Measurements from ENCODE around the gene MACROD2.

GRCh38 chr20:14235355-14235754 is 240.0 kb downstream of the MACROD2 start:
- TF ChIP-seq CTCF (IDR thresholded peaks at IDR 0.05) = no peak
- no peak for TF ChIP-seq EZH2 (IDR thresholded peaks at IDR 0.05; ENCODE audit: borderline replicate concordance, insufficient read depth, low read depth, low read length, poor library complexity, severe bottlenecking)
